ENCODE results near the gene KRTAP5-10. TPM values are rescaled to one million over a fixed set of nuclear protein-coding genes. Genes with fewer than 3 reads are reported as not detected.
A peak's percentile ranks its signal among the peaks of the same experiment; 100 is the strongest.
"Not testable (repeated sequence)": the region's sequence is repeated elsewhere in the genome, so short reads cannot be mapped to it uniquely, and the experiment has no call there.

The KRTAP5-10 gene
- total RNA-seq, 1 donor from 2014 or later = 0.41 TPM

- not testable (repeated sequence) for H3K36me3 Mint-ChIP-seq (ENCODE audit: insufficient read depth); DNase-seq (ENCODE audit: low spot score, unreplicated experiment); H3K4me3 Mint-ChIP-seq (ENCODE audit: low read depth); H3K27me3 Mint-ChIP-seq; H3K9me3 Mint-ChIP-seq (ENCODE audit: low read depth)
- peaks cover 26% of the 10 kb centered on the region for H3K4me1 Mint-ChIP-seq (ENCODE audit: low read depth)
- peak overlapping the region; percentile 83 for H3K27ac Mint-ChIP-seq
- TF ChIP-seq CTCF (IDR thresholded peaks at IDR 0.05; ENCODE audit: unreplicated experiment) = peak; percentile 25
Observed at GRCh38 chr11:71588822-71589545, 23.6 kb downstream of the KRTAP5-10 start.

GRCh38 chr11:71589546-71589920 is 24.2 kb downstream of the KRTAP5-10 start:
- Mint-ChIP-seq H3K27ac (peak overlapping the region; percentile 83), H3K4me1 (ENCODE audit: low read depth) (peaks cover 26% of the 10 kb centered on the region)
- not testable (repeated sequence) for DNase-seq (ENCODE audit: low spot score, unreplicated experiment); H3K36me3 Mint-ChIP-seq (ENCODE audit: insufficient read depth); H3K27me3 Mint-ChIP-seq; H3K9me3 Mint-ChIP-seq (ENCODE audit: low read depth); H3K4me3 Mint-ChIP-seq (ENCODE audit: low read depth)

GRCh38 chr11:71603221-71603620 is 37.9 kb downstream of the KRTAP5-10 start:
- DNase-seq (ENCODE audit: low spot score, unreplicated experiment); H3K27ac Mint-ChIP-seq; H3K4me1 Mint-ChIP-seq (ENCODE audit: low read depth); H3K4me3 Mint-ChIP-seq (ENCODE audit: low read depth); H3K9me3 Mint-ChIP-seq (ENCODE audit: low read depth); H3K36me3 Mint-ChIP-seq (ENCODE audit: insufficient read depth): not testable (repeated sequence)
- H3K27me3 Mint-ChIP-seq = peaks cover 54% of the 10 kb centered on the region

- not testable (repeated sequence) for H3K4me1 Mint-ChIP-seq (ENCODE audit: low read depth); H3K4me3 Mint-ChIP-seq (ENCODE audit: low read depth); H3K36me3 Mint-ChIP-seq (ENCODE audit: insufficient read depth); H3K9me3 Mint-ChIP-seq (ENCODE audit: low read depth); H3K27ac Mint-ChIP-seq
- TF ChIP-seq CTCF (IDR thresholded peaks at IDR 0.05; ENCODE audit: unreplicated experiment) = peak; percentile 65
- H3K27me3 Mint-ChIP-seq = peaks cover 56% of the 10 kb centered on the region
- DNase-seq (ENCODE audit: low spot score, unreplicated experiment) = peak; percentile 27
Observed at GRCh38 chr11:71604798-71605488, 39.6 kb downstream of the KRTAP5-10 start.

GRCh38 chr11:71606853-71607519 is 41.6 kb downstream of the KRTAP5-10 start:
- H3K27ac Mint-ChIP-seq; H3K36me3 Mint-ChIP-seq (ENCODE audit: insufficient read depth); H3K9me3 Mint-ChIP-seq (ENCODE audit: low read depth); DNase-seq (ENCODE audit: low spot score, unreplicated experiment); H3K4me1 Mint-ChIP-seq (ENCODE audit: low read depth): not testable (repeated sequence)
- peaks cover 54% of the 10 kb centered on the region for H3K27me3 Mint-ChIP-seq
- H3K4me3 Mint-ChIP-seq (ENCODE audit: low read depth) = peak overlapping the region; percentile 35

- DNase-seq (ENCODE audit: low spot score, unreplicated experiment) = peak; percentile 20
- not testable (repeated sequence) for H3K9me3 Mint-ChIP-seq (ENCODE audit: low read depth); H3K36me3 Mint-ChIP-seq (ENCODE audit: insufficient read depth); H3K4me1 Mint-ChIP-seq (ENCODE audit: low read depth); H3K27ac Mint-ChIP-seq
- peak overlapping the region; percentile 60 for H3K4me3 Mint-ChIP-seq (ENCODE audit: low read depth)
- peaks cover 50% of the 10 kb centered on the region for H3K27me3 Mint-ChIP-seq
Observed at GRCh38 chr11:71607520-71608216, 42.3 kb downstream of the KRTAP5-10 start.

- H3K27me3 Mint-ChIP-seq = peaks cover 55% of the 10 kb centered on the region
- H3K36me3 Mint-ChIP-seq (ENCODE audit: insufficient read depth); DNase-seq (ENCODE audit: low spot score, unreplicated experiment); H3K9me3 Mint-ChIP-seq (ENCODE audit: low read depth); H3K27ac Mint-ChIP-seq; H3K4me1 Mint-ChIP-seq (ENCODE audit: low read depth); H3K4me3 Mint-ChIP-seq (ENCODE audit: low read depth): not testable (repeated sequence)
Observed at GRCh38 chr11:71608272-71608671, 42.9 kb downstream of the KRTAP5-10 start.

- not testable (repeated sequence) for H3K4me3 Mint-ChIP-seq (ENCODE audit: low read depth); H3K27ac Mint-ChIP-seq; H3K36me3 Mint-ChIP-seq (ENCODE audit: insufficient read depth); H3K9me3 Mint-ChIP-seq (ENCODE audit: low read depth); DNase-seq (ENCODE audit: low spot score, unreplicated experiment)
- Mint-ChIP-seq H3K4me1 (ENCODE audit: low read depth) (peaks cover 13% of the 10 kb centered on the region), H3K27me3 (peaks cover 55% of the 10 kb centered on the region)
Observed at GRCh38 chr11:71611218-71611910, 46.0 kb downstream of the KRTAP5-10 start.

- not testable (repeated sequence) for H3K36me3 Mint-ChIP-seq (ENCODE audit: insufficient read depth); H3K9me3 Mint-ChIP-seq (ENCODE audit: low read depth); DNase-seq (ENCODE audit: low spot score, unreplicated experiment); H3K4me3 Mint-ChIP-seq (ENCODE audit: low read depth); H3K27ac Mint-ChIP-seq
- peaks cover 13% of the 10 kb centered on the region for H3K4me1 Mint-ChIP-seq (ENCODE audit: low read depth)
- peaks cover 45% of the 10 kb centered on the region for H3K27me3 Mint-ChIP-seq
Observed at GRCh38 chr11:71613931-71614330, 48.6 kb downstream of the KRTAP5-10 start.

GRCh38 chr11:71614366-71614917 is 49.1 kb downstream of the KRTAP5-10 start:
- Mint-ChIP-seq H3K4me1 (ENCODE audit: low read depth) (peaks cover 13% of the 10 kb centered on the region), H3K27me3 (peaks cover 40% of the 10 kb centered on the region)
- not testable (repeated sequence) for H3K36me3 Mint-ChIP-seq (ENCODE audit: insufficient read depth); H3K9me3 Mint-ChIP-seq (ENCODE audit: low read depth); DNase-seq (ENCODE audit: low spot score, unreplicated experiment); H3K27ac Mint-ChIP-seq; H3K4me3 Mint-ChIP-seq (ENCODE audit: low read depth)

Measured in progenitor cell of endocrine pancreas (in vitro differentiated cells).